Gastrocnemius medialis (tissue), 4 donors: Measurements from ENCODE around the gene TRAIP.

Experiments
- POLR2A ChIP-seq, 2 donors: fragments of 450-650 bp; IDR thresholded peaks; one replicate each; pipeline ENCODE4 v1.6.1; 2017; ENCODE audit warnings: antibody characterized with exemption in 2 of 2, mild to moderate bottlenecking in 2 of 2, moderate library complexity in 2 of 2
- TF ChIP-seq, protein P1 (sequence below), 5 experiments: fragments of 450-650 bp in 3 of 5; fragments of 200-600 bp in 2 of 5; sonication (generic) in 2 of 5; IDR thresholded peaks in 4 of 5; conservative IDR thresholded peaks in 1 of 5; 1 replicate in 4 of 5; 2 replicates in 1 of 5; pipeline ENCODE4 v1.5.1; 2016 to 2019; ENCODE audit warnings: antibody characterized with exemption in 5 of 5, mild to moderate bottlenecking in 3 of 5, moderate library complexity in 3 of 5

GRCh38 chr3:49882166-49882565 is 25.8 kb upstream of the TRAIP start:
- TF ChIP-seq, protein P1, sequence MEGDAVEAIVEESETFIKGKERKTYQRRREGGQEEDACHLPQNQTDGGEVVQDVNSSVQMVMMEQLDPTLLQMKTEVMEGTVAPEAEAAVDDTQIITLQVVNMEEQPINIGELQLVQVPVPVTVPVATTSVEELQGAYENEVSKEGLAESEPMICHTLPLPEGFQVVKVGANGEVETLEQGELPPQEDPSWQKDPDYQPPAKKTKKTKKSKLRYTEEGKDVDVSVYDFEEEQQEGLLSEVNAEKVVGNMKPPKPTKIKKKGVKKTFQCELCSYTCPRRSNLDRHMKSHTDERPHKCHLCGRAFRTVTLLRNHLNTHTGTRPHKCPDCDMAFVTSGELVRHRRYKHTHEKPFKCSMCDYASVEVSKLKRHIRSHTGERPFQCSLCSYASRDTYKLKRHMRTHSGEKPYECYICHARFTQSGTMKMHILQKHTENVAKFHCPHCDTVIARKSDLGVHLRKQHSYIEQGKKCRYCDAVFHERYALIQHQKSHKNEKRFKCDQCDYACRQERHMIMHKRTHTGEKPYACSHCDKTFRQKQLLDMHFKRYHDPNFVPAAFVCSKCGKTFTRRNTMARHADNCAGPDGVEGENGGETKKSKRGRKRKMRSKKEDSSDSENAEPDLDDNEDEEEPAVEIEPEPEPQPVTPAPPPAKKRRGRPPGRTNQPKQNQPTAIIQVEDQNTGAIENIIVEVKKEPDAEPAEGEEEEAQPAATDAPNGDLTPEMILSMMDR (IDR thresholded peaks at IDR 0.05 in 4 of 5, conservative IDR thresholded peaks at IDR 0.05 in 1 of 5) = no peak
- TF ChIP-seq POLR2A (IDR thresholded peaks at IDR 0.05) = no peak
